AG09319 (cell line): ENCODE data around the gene ABT1.

Experiments used
- DNase-seq: peaks from one replicate; pipeline ENCODE4 v3.0.0-alpha.2; 2010; ENCODE audit warnings: low read depth; ENCODE audit errors: extremely low read depth
- CTCF ChIP-seq: IDR thresholded peaks from 2 replicates; pipeline ENCODE4 v1.5.1; 2011; ENCODE audit warnings: low read depth, mild to moderate bottlenecking, inconsistent platforms, low read length, moderate library complexity

The ABT1 gene

DNA sequence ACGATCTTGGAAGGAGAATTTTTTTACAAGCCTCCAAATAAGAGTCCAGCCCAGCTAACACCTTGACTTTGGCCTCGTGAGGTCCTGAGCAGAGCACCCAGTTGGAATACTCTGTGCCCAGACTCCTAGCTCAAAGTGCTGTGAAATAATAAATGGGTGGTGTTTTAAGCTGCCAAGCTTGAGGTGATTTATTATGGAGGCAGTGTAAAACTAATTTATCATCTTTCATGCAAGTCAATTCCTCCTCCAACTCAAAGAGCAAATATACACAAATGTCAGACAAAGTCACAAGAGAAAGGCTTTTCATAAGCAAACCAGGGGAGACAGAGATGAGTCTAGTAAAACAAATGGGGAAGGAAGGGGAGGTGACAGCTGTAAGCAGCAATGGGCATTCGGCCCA, 12.7 kb downstream of the ABT1 start:
- no peak for TF ChIP-seq CTCF
- no peak for DNase-seq

GRCh38 chr6:26611599-26611998, 14.8 kb downstream of the ABT1 start:
- TF ChIP-seq CTCF: no peak
- DNase-seq: no peak

GRCh38 chr6:26613201-26613600, 16.4 kb downstream of the ABT1 start:
- no peak for TF ChIP-seq CTCF
- DNase-seq: no peak

GRCh38 chr6:26613689-26614683, 17.2 kb downstream of the ABT1 start:
- TF ChIP-seq CTCF: no peak
- DNase-seq: no peak

- no peak for TF ChIP-seq CTCF
These were observed 26.6 kb downstream of the ABT1 start for GRCh38 chr6:26623339-26623859.

GRCh38 chr6:26624557-26624956, 27.8 kb downstream of the ABT1 start:
- DNase-seq: no peak
- no peak for TF ChIP-seq CTCF

More at GRCh38 chr6:26623339-26623859, 26.6 kb downstream of the ABT1 start:
- no peak for DNase-seq

DNA sequence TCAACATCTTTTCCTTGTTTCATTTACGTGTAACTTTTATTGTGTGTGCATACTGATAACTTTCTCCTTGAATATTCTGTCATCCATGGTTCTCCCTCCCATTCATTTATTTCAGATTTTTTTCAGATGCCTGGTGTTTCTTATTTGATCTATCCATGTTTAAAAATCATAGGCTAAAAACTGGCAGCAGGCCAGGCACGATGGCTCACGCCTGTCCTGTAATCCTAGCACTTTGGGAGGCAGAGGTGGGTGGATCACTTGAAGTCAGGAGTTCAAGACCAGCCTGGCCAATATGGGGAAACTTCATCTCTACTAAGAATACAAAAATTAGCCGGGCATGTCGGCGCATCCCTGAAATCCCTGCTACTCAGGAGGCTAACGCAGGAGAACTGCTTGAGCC, 31.1 kb downstream of the ABT1 start:
- no peak for DNase-seq

More for the DNA sequence above, 31.1 kb downstream of the ABT1 start:
- TF ChIP-seq CTCF: no peak
